Measurements from ENCODE around the gene TYW1B. TPM values are rescaled to one million over a fixed set of nuclear protein-coding genes. Genes with fewer than 3 reads are reported as not detected.
"Not testable (repeated sequence)": the region's sequence is repeated elsewhere in the genome, so short reads cannot be mapped to it uniquely, and the experiment has no call there.

The TYW1B gene
- total and polyA plus RNA-seq, 2 donors (not counting 3 experiments of a cell fraction or from before 2014, with no cell fraction given) = 0.69 to 2.7 TPM

DNA sequence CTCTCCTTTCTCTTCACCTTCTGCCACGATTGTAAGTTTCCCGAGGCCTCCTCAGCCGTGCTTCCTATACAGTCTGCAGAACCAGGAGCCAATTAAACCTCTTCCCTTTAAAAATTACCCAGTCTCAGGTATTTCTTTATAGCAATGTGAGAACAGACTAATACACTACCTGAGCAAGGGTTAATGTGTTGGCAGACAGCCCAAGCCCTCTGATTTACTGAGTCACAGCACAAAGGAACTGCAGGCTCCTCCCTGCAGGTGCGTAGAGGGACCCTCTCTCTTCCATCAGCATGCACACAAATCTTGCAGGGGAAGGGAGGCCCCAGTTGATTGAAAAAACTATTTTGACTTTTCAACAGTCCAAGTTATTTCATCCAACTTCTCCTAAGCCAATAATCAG is 271.3 kb downstream of the TYW1B start:
- intact Hi-C loops (cut with micrococcal nuclease); H3K9me3 ChIP-seq (replicated peaks; ENCODE audit: control insufficient read depth, insufficient read depth, low read length); DNase-seq (ENCODE audit: low read depth, low spot score); POLR2A ChIA-PET; H3K9me1 ChIP-seq (replicated peaks; ENCODE audit: control insufficient read depth, extremely low read depth, insufficient read depth, low read length); H3K27me3 ChIP-seq (ENCODE audit: control insufficient read depth in 2 of 2, insufficient read depth in 2 of 2, low read length in 2 of 2); FAIRE-seq; BruUV-seq (replicated peaks); H3K27ac ChIP-seq (ENCODE audit: insufficient read depth, low read depth, low read length); H3K4me1 ChIP-seq (ENCODE audit: control insufficient read depth, extremely low read depth, insufficient read depth, low read length); H4K20me1 ChIP-seq (replicated peaks; ENCODE audit: control insufficient read depth, extremely low read depth, insufficient read depth, low read length); CTCF ChIA-PET; H3K79me2 ChIP-seq (ENCODE audit: control insufficient read depth, insufficient read depth, low read length); H3K4me2 ChIP-seq (ENCODE audit: insufficient read depth, low read length); H3K4me3 ChIP-seq (replicated peaks in 1 of 3; ENCODE audit: insufficient read depth in 1 of 3, low read depth in 1 of 3, low read length in 3 of 3); H3K36me3 ChIP-seq (ENCODE audit: control insufficient read depth in 2 of 2, extremely low read depth in 1 of 2, insufficient read depth in 2 of 2, low read length in 2 of 2); H2AFZ ChIP-seq (ENCODE audit: low read depth, low read length); H3K9ac ChIP-seq (replicated peaks; ENCODE audit: extremely low read depth, insufficient read depth, low read length); dilution Hi-C loops (cut with MboI; ENCODE audit: extremely low pct_ligation_motif_present, low sequenced_read_pairs): not testable (repeated sequence)

DNA sequence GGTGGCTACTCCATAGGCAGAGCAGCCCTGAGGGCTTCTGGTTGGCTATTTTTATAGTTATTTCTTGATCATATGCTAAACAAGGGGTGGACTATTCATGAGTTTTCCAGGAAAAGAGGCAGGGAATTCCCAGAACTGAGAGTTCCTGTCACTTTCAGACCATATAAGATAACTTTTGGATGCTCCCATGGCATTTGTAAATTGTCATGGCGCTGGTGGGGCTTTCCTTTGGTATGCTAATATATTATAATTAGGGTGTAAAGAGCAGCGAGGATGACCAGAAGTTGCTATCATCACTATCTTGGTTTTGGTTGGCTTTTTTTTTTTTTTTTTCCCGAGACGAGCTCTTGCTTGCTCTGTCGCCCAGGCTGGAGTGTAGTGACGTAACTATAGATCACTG is 272.8 kb downstream of the TYW1B start:
- H3K4me1 ChIP-seq (ENCODE audit: control insufficient read depth, extremely low read depth, insufficient read depth, low read length); CTCF ChIA-PET; H3K4me2 ChIP-seq (ENCODE audit: insufficient read depth, low read length); H3K27me3 ChIP-seq (ENCODE audit: control insufficient read depth in 2 of 2, insufficient read depth in 2 of 2, low read length in 2 of 2); H3K79me2 ChIP-seq (ENCODE audit: control insufficient read depth, insufficient read depth, low read length); H3K9me3 ChIP-seq (replicated peaks; ENCODE audit: control insufficient read depth, insufficient read depth, low read length); H3K36me3 ChIP-seq (ENCODE audit: control insufficient read depth in 2 of 2, extremely low read depth in 1 of 2, insufficient read depth in 2 of 2, low read length in 2 of 2); H3K9me1 ChIP-seq (replicated peaks; ENCODE audit: control insufficient read depth, extremely low read depth, insufficient read depth, low read length); H4K20me1 ChIP-seq (replicated peaks; ENCODE audit: control insufficient read depth, extremely low read depth, insufficient read depth, low read length); BruUV-seq (replicated peaks); intact Hi-C loops (cut with micrococcal nuclease); FAIRE-seq; POLR2A ChIA-PET; H3K4me3 ChIP-seq (replicated peaks in 1 of 3; ENCODE audit: insufficient read depth in 1 of 3, low read depth in 1 of 3, low read length in 3 of 3); H3K9ac ChIP-seq (replicated peaks; ENCODE audit: extremely low read depth, insufficient read depth, low read length); DNase-seq (ENCODE audit: low read depth, low spot score); H2AFZ ChIP-seq (ENCODE audit: low read depth, low read length); dilution Hi-C loops (cut with MboI; ENCODE audit: extremely low pct_ligation_motif_present, low sequenced_read_pairs); H3K27ac ChIP-seq (ENCODE audit: insufficient read depth, low read depth, low read length): not testable (repeated sequence)

DNA sequence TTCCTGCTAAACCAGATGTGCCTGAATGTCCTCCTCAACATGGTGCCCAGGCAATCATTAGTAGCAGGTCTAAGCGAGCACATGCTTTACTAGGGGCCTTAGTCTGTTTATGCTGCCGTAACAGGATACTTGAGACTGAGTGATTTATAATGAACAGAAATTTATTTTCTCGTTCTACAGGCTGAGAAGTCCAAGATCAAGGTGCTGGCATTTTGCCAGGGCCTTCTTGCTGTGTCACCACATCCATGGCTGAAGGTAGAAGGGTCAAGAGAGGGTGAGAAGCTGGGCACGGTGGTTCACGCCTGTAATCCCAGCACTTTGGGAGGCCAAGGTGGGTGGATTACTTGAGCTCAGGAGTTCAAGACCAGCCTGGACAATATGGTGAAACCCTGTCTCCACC is 273.6 kb downstream of the TYW1B start:
- H3K4me1 ChIP-seq (ENCODE audit: control insufficient read depth, extremely low read depth, insufficient read depth, low read length); DNase-seq (ENCODE audit: low read depth, low spot score); H3K27ac ChIP-seq (ENCODE audit: insufficient read depth, low read depth, low read length); H3K4me3 ChIP-seq (replicated peaks in 1 of 3; ENCODE audit: insufficient read depth in 1 of 3, low read depth in 1 of 3, low read length in 3 of 3); intact Hi-C loops (cut with micrococcal nuclease); CTCF ChIA-PET; dilution Hi-C loops (cut with MboI; ENCODE audit: extremely low pct_ligation_motif_present, low sequenced_read_pairs); BruUV-seq (replicated peaks); H3K9me3 ChIP-seq (replicated peaks; ENCODE audit: control insufficient read depth, insufficient read depth, low read length); H3K27me3 ChIP-seq (ENCODE audit: control insufficient read depth in 2 of 2, insufficient read depth in 2 of 2, low read length in 2 of 2); H3K9ac ChIP-seq (replicated peaks; ENCODE audit: extremely low read depth, insufficient read depth, low read length); H3K9me1 ChIP-seq (replicated peaks; ENCODE audit: control insufficient read depth, extremely low read depth, insufficient read depth, low read length); H3K79me2 ChIP-seq (ENCODE audit: control insufficient read depth, insufficient read depth, low read length); H3K4me2 ChIP-seq (ENCODE audit: insufficient read depth, low read length); H3K36me3 ChIP-seq (ENCODE audit: control insufficient read depth in 2 of 2, extremely low read depth in 1 of 2, insufficient read depth in 2 of 2, low read length in 2 of 2); POLR2A ChIA-PET; H4K20me1 ChIP-seq (replicated peaks; ENCODE audit: control insufficient read depth, extremely low read depth, insufficient read depth, low read length); FAIRE-seq; H2AFZ ChIP-seq (ENCODE audit: low read depth, low read length): not testable (repeated sequence)

DNA sequence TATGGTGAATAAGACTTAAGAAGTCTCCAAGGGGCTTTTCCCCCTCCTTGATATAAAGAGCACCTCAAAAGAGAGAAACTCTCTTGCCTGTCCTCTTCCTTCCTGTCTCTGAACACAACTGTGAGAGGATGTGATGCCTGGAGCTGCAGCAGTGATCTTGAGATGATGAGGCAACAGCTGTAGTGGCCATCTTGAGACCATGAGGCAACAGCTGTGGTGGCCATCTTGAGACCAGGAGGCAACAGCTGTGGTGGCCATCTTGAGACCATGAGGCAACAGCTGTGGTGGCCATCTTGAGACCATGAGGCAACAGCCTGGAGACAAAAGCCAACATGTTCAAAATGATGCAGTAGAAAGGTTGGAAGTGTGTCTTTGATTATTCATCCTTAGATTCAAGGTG is 277.5 kb downstream of the TYW1B start:
- H2AFZ ChIP-seq (ENCODE audit: low read depth, low read length); H3K4me2 ChIP-seq (ENCODE audit: insufficient read depth, low read length); H3K4me1 ChIP-seq (ENCODE audit: control insufficient read depth, extremely low read depth, insufficient read depth, low read length); POLR2A ChIA-PET; intact Hi-C loops (cut with micrococcal nuclease); H3K4me3 ChIP-seq (replicated peaks in 1 of 3; ENCODE audit: insufficient read depth in 1 of 3, low read depth in 1 of 3, low read length in 3 of 3); H3K9me3 ChIP-seq (replicated peaks; ENCODE audit: control insufficient read depth, insufficient read depth, low read length); FAIRE-seq; H3K27me3 ChIP-seq (ENCODE audit: control insufficient read depth in 2 of 2, insufficient read depth in 2 of 2, low read length in 2 of 2); H3K9me1 ChIP-seq (replicated peaks; ENCODE audit: control insufficient read depth, extremely low read depth, insufficient read depth, low read length); BruUV-seq (replicated peaks); H3K9ac ChIP-seq (replicated peaks; ENCODE audit: extremely low read depth, insufficient read depth, low read length); H3K27ac ChIP-seq (ENCODE audit: insufficient read depth, low read depth, low read length); DNase-seq (ENCODE audit: low read depth, low spot score); H4K20me1 ChIP-seq (replicated peaks; ENCODE audit: control insufficient read depth, extremely low read depth, insufficient read depth, low read length); CTCF ChIA-PET; H3K79me2 ChIP-seq (ENCODE audit: control insufficient read depth, insufficient read depth, low read length); H3K36me3 ChIP-seq (ENCODE audit: control insufficient read depth in 2 of 2, extremely low read depth in 1 of 2, insufficient read depth in 2 of 2, low read length in 2 of 2); dilution Hi-C loops (cut with MboI; ENCODE audit: extremely low pct_ligation_motif_present, low sequenced_read_pairs): not testable (repeated sequence)
